IMR-90 (cell line): ENCODE data around the gene CYP2D6.
"Not testable (repeated sequence)": the region's sequence is repeated elsewhere in the genome, so short reads cannot be mapped to it uniquely, and the experiment has no call there.

Experiments used
- TF ChIP-seq, protein P1 (sequence below): conservative IDR thresholded peaks from 2 replicates; pipeline ENCODE4 v1.5.1; 2012; ENCODE audit warnings: mild to moderate bottlenecking, low read depth, low read length, improper control_type of control experiment
- TF ChIP-seq, protein P2 (sequence below): fragments of 150-350 bp; IDR thresholded peaks from 2 replicates; pipeline ENCODE4 v1.6.1; 2017; ENCODE audit warnings: mild to moderate bottlenecking, antibody characterized with exemption, low read length, low read depth

DNA sequence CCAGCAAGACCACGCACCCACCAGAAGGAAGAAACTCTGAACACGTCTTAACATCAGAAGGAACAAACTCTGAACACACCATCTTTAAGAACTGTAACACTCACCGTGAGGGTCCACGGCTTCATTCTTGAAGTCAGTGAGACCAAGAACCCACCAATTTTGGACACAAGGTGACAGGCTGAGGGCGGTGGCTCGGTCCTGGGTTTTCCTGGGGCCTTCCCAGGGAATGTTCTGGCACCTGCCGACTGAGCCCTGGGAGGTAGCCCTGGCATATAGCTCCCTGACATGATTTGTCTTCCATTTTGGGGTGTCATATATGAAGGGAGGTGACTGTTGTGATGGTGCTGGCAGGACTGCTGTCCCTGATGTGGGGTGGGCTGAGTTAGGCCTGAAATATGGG lies 8.9 kb upstream of the CYP2D6 start:
- TF ChIP-seq, protein P1, sequence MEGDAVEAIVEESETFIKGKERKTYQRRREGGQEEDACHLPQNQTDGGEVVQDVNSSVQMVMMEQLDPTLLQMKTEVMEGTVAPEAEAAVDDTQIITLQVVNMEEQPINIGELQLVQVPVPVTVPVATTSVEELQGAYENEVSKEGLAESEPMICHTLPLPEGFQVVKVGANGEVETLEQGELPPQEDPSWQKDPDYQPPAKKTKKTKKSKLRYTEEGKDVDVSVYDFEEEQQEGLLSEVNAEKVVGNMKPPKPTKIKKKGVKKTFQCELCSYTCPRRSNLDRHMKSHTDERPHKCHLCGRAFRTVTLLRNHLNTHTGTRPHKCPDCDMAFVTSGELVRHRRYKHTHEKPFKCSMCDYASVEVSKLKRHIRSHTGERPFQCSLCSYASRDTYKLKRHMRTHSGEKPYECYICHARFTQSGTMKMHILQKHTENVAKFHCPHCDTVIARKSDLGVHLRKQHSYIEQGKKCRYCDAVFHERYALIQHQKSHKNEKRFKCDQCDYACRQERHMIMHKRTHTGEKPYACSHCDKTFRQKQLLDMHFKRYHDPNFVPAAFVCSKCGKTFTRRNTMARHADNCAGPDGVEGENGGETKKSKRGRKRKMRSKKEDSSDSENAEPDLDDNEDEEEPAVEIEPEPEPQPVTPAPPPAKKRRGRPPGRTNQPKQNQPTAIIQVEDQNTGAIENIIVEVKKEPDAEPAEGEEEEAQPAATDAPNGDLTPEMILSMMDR, result not testable (repeated sequence)
- TF ChIP-seq, protein P2, sequence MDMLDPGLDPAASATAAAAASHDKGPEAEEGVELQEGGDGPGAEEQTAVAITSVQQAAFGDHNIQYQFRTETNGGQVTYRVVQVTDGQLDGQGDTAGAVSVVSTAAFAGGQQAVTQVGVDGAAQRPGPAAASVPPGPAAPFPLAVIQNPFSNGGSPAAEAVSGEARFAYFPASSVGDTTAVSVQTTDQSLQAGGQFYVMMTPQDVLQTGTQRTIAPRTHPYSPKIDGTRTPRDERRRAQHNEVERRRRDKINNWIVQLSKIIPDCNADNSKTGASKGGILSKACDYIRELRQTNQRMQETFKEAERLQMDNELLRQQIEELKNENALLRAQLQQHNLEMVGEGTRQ, result not testable (repeated sequence)
